Stimulated activated CD4-positive, alpha-beta T cell treated with anti-CD3 and anti-CD28 coated beads, TNF-alpha, amount 100 ng/mL, for 4 hours (primary cell): ENCODE measurements around the gene LARGE2.

Source experiments
- DNase-seq, 3 experiments: peaks; one replicate each; pipeline ENCODE4 v3.0.0-alpha.2; 2020; ENCODE audit warnings: low read depth in 3 of 3

The LARGE2 gene

DNA sequence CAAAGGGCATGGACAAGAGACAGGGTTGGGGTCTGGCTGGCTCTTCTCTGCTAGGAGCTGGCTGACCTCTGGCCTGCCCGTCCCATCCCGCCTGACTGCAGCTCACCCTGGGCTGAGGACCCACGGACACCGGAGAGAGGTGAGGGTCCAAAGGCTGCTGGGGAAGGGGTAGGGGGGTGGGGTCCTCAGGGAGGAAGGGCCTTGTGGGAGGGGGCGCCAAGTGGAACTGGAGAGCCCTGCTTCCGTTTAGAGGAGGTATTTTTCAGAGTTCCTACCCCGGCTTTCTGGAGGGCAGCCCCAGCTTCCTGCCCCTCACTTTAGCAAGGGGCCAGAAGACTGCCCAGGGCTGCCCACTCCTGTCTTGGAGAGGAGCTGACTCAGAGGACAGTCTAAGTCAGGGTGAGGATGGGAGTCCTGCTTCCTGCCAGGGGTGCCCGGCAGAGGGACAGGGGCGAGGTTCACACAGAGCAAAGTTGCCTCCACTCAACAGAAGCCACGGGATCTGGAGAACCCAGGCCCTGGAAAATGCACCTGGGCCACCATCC, 7.1 kb downstream of the LARGE2 start:
- no peak for DNase-seq

GRCh38 chr11:45930031-45930794, 7.8 kb downstream of the LARGE2 start:
- DNase-seq, result no peak

DNA sequence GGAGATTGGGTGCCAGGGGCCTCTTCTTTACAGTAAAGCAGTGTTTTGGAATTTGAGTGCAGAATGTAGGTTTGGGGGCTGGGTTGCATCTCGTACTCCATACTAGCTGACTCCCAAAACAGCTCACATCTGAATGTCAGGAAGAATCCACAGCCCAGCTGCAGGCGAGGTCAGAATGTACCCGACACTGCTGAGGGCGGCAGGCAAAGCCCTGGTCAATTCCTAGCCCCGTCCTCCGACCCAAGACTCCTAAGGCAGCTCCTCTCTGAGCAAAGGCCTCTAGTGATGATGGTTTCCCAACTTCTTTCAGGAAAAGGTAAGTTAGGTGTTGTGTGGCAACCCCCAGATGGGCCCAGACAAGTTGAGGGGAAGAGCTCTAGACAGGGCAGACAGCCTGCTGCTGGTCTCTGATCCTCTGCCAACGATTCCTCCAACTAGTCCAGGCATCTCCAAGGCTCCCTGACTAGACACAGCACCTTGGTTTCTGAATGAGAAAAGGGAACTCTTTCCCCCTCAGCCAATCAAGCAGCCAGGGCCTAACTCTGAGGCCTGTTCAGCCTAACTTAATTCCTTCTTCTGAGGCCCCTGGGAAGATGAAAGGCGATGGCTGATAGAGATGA, 8.6 kb downstream of the LARGE2 start:
- DNase-seq, result no peak

DNA sequence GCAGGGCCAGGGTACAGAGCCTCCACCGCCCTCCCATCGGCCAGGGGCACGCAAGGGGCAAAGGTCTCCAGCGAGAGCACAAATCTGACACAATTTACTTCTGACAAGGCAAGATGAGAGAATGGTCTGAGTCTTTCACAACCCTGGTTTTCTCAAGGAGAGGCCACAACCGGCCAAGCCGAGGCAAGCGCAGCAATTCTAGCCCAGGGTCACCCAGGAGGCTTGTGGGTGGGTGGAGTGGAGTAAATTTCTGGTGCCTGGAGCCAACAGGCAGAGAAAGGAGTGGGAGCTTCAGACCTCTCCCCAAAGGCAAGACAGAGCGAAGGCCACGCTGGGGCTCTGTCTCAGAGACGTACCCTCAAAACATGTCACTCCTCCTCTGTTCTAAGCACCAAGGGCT, 9.3 kb downstream of the LARGE2 start:
- DNase-seq, result no peak

GRCh38 chr11:45932217-45932616, 9.8 kb downstream of the LARGE2 start:
- no peak for DNase-seq

GRCh38 chr11:45933131-45933831, 10.8 kb downstream of the LARGE2 start:
- no peak for DNase-seq

DNA sequence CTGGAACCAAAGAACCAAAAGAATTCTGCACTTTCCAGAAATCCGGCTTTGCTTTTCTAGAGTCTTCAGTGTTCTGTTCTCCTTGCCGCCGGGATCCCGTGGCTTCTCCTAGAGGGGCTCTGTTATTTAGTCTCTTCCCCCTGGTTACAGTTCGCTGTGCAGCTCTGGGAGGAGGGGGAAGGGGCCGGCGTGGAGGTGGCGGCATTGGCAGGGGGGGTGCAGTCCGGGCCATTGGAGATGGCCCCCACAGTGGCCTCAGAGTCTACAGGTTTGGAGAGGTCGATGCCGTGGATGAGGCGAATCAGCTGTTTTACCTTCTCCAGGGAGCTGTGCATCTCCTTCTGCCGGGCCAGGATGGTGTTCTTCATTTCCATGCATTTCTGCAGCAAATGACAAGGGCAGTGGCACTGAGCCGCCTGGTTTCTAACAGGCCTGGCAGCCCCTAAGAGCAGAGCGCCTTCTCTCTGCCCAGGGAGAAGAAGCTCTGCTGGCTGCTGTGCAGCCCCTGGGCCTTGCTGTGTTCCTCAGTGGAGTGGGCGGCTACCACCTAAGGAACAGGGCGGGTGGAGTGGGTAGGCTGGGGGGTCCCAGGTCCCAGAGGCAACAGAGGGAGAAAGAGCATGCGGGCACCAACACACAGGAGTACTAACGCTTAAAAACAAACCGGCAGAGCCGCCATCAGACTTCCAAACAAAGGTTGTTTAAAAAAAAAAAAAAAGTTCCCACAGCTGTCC, 11.6 kb downstream of the LARGE2 start:
- DNase-seq, result no peak

DNA sequence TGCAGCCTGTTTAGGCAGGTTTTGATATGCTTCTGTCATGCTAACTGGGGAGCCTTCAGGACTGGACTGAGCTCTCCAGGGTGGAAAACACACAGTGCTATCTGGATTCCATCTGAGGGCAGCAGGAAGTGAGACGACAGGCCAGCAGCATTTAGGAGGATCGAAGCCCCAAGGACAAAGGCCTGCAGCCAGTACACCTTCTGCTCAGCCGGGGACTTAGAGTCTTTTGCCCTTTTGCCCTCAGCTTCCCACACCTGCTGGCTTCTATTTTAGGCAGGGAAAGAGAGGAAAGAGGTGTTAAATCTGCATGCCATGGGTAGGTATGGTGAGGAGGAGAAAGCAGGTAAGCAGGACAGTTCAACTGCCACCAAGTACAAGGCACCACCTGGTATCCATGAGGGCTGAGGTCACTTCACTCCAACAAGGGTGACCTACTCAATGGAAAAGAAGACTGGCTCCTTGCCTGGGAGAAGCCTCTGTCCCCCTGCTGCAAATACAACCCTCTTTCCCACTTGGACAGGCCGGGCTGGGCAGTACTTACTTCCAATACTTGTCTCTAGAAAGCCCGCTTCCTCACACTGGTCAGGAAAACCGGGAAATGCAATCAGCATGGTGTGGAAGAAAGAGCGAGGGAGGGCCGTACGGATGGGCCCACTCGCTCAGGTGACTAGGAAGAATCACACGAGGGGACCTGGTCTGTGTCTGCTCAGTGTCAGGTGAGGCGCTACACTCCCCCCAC, 12.3 kb downstream of the LARGE2 start:
- DNase-seq, result no peak

DNA sequence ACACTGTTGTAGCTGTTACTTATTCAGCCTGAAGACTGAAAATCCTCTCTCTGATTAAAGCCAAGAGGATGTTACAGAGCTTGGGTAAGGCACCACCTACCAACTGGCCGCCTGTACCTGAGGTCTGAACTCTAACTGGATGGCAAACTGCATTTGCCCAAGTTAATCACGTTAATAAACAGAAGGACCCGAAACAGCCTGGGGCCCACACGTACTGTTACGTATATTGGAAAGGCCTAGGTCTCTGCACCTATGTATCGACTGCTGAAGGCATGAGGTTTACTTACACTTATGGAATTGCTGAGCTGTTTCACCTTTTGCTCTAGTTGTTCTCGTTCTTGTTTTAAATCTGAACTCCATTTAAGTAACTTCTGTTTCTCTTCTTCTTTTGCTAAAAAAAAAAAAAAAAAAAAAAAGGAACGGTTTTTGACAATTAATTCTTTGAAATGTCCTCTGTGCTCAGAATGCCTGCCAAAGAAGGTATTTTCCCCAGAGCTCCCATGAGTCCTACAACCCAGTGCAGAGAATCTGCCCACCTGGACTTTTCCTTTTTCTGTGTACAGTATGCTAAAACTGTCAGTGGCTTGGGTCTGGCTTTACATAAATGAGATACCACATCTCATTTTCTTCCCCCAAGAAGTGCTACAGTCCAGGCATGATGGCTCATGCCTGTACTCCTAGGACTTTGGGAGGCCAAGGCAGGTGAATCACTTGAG, 13.1 kb downstream of the LARGE2 start:
- DNase-seq, result no peak

- DNase-seq, result no peak
Measured at GRCh38 chr11:45936511-45937054, 14.1 kb downstream of the LARGE2 start.

DNA sequence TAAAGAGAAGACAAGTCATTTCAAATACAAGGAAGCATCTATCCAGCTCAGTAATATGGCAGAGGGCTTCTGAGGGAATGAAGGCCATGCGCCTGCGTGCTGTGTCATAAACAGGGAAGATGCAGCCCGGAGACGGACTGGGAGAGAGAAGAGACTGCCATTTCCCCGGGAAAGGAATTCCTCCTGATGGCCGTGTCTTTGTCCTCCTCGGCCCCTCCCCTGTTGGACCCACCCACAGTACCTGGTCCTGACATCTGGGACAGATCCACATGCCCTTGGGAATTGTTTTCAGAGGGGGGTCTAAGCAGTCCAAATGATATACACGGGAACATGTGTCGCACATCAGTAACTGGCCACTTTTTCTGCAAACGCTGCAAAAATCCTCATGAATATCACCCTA, 15.5 kb downstream of the LARGE2 start:
- DNase-seq, result no peak

GRCh38 chr11:45939836-45940235, 17.4 kb downstream of the LARGE2 start:
- DNase-seq, result no peak

GRCh38 chr11:45941285-45941684, 18.8 kb downstream of the LARGE2 start:
- DNase-seq, result no peak

- no peak for DNase-seq
Measured at GRCh38 chr11:45942381-45942780, 19.9 kb downstream of the LARGE2 start.

- DNase-seq, result no peak
Measured at GRCh38 chr11:45945397-45945999, 23.0 kb downstream of the LARGE2 start.

DNA sequence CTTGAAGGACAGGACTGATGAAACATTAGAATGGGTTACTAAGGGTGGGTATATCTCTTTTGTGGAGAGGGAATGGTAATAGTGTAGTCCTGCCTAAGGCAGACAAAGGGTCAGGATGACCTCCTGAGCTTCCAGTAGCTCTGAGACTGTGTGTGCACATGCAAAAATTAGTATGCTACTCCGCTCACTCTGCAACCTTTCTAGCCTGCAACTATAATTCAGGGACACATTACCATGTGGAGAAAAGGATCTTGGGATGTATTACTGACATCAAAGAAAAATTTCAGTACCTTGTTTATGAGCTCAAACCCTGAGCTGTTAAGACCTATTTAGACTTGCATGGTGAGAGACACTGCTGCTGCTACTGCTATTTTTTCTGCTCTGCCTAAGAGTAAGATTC, 25.4 kb downstream of the LARGE2 start:
- no peak for DNase-seq

- no peak for DNase-seq
Measured at GRCh38 chr11:45948356-45948755, 25.9 kb downstream of the LARGE2 start.

- no peak for DNase-seq
Measured at GRCh38 chr11:45949992-45950407, 27.5 kb downstream of the LARGE2 start.

GRCh38 chr11:45959851-45960250, 37.4 kb downstream of the LARGE2 start:
- DNase-seq, result no peak
